HEK293T (cell line): ENCODE data around the gene NOA1.

Experiments used
- ARNT ChIP-seq: fragments of 450-650 bp; IDR thresholded peaks from 2 replicates; pipeline ENCODE4 v1.6.1; 2017; ENCODE audit warnings: mild to moderate bottlenecking
- BHLHE40 ChIP-seq: fragments of 450-650 bp; IDR thresholded peaks from 2 replicates; pipeline ENCODE4 v1.6.1; 2016; ENCODE audit warnings: mild to moderate bottlenecking, moderate library complexity, borderline replicate concordance
- ELF4 ChIP-seq: fragments of 450-650 bp; IDR thresholded peaks from 2 replicates; pipeline ENCODE4 v1.6.1; 2017; ENCODE audit warnings: antibody characterized with exemption
- FOXA1 ChIP-seq: fragments of 450-650 bp; IDR thresholded peaks from 2 replicates; pipeline ENCODE4 v1.6.1; 2016; ENCODE audit warnings: mild to moderate bottlenecking
- FOXK2 ChIP-seq: fragments of 450-650 bp; IDR thresholded peaks from 2 replicates; pipeline ENCODE4 v1.6.1; 2016; ENCODE audit warnings: mild to moderate bottlenecking
- FOXM1 ChIP-seq: fragments of 450-650 bp; IDR thresholded peaks from 2 replicates; pipeline ENCODE4 v1.6.1; 2017; ENCODE audit warnings: mild to moderate bottlenecking, borderline replicate concordance
- HDGF ChIP-seq: fragments of 450-650 bp; IDR thresholded peaks from 2 replicates; pipeline ENCODE4 v1.6.1; 2017; ENCODE audit warnings: antibody characterized with exemption, borderline replicate concordance
- L3MBTL2 ChIP-seq: fragments of 450-650 bp; conservative IDR thresholded peaks from 2 replicates; pipeline ENCODE4 v1.6.1; 2016; ENCODE audit warnings: mild to moderate bottlenecking
- NFRKB ChIP-seq: fragments of 450-650 bp; IDR thresholded peaks from 2 replicates; pipeline ENCODE4 v1.6.1; 2016; ENCODE audit warnings: mild to moderate bottlenecking, moderate library complexity
- PKNOX1 ChIP-seq: fragments of 450-650 bp; IDR thresholded peaks from 2 replicates; pipeline ENCODE4 v1.6.1; 2016
- SP1 ChIP-seq: fragments of 450-650 bp; IDR thresholded peaks from 2 replicates; pipeline ENCODE4 v1.6.1; 2017
- SUZ12 ChIP-seq: fragments of 450-650 bp; IDR thresholded peaks from 2 replicates; pipeline ENCODE4 v1.6.1; 2016; ENCODE audit warnings: mild to moderate bottlenecking
- ZNF384 ChIP-seq: fragments of 450-650 bp; IDR thresholded peaks from 2 replicates; pipeline ENCODE4 v1.6.1; 2016

GRCh38 chr4:57020467-57021101 is 43.2 kb upstream of the NOA1 start:
- TF ChIP-seq FOXM1 (no peak), SUZ12 (no peak), BHLHE40 (no peak), NFRKB (no peak), FOXK2 (no peak), FOXA1 (no peak), L3MBTL2 (no peak), SP1 (no peak), PKNOX1 (no peak), ELF4 (no peak), ARNT (no peak), ZNF384 (no peak), HDGF (no peak)
